HFF-Myc (cell line): ENCODE results near the gene EIF4E1B.
A peak's percentile ranks its signal among the peaks of the same experiment; 100 is the strongest.

Experiments used
- DNase-seq: peaks from one replicate; pipeline ENCODE4 v3.0.0-alpha.2; 2011; ENCODE audit warnings: low read depth; ENCODE audit errors: extremely low read depth
- H3K4me3 ChIP-seq: replicated peaks from 2 replicates; pipeline ENCODE4 v1.5.1; 2011; ENCODE audit warnings: low read depth, mild to moderate bottlenecking, control low read depth, low read length
- TF ChIP-seq, protein P1 (sequence below): IDR thresholded peaks from 2 replicates; pipeline ENCODE4 v1.5.1; 2012; ENCODE audit warnings: mild to moderate bottlenecking, low read depth, low read length, control low read depth; ENCODE audit errors: missing control alignments

The EIF4E1B gene

DNA sequence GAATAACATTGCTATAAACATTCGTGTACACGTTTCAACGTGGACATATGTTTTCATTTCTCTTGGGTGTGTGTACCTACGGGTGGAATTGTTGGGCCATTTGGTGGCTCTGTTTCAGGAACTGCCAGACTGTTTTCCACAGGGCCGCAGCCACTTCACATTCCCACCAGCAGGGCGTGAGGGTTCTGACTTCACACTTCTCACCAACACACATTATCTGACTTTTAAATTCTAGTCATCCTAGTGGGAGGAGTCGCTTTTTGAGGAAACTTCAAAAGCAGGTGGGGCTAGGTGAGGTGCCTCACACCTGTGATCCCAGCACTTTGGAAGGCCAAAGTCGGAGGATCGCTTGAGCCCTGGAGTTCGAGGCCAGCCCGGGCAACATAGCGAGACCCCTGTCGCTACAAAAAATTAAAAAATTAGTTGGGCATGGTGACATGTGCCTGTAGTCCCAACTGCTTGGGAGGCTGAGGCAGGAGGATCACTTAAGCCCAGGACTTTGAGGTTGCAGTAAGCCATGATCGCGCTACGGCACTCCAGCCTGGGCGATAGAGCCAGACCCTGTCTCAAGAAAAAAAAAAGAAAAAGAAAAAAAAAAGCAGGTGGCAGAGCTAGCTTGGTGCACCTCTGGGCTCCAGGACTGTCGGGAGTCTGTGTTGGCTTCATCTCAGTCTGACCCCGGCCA, 45.3 kb downstream of the EIF4E1B start:
- H3K4me3 ChIP-seq, result no peak overlapping the region
- TF ChIP-seq, protein P1, sequence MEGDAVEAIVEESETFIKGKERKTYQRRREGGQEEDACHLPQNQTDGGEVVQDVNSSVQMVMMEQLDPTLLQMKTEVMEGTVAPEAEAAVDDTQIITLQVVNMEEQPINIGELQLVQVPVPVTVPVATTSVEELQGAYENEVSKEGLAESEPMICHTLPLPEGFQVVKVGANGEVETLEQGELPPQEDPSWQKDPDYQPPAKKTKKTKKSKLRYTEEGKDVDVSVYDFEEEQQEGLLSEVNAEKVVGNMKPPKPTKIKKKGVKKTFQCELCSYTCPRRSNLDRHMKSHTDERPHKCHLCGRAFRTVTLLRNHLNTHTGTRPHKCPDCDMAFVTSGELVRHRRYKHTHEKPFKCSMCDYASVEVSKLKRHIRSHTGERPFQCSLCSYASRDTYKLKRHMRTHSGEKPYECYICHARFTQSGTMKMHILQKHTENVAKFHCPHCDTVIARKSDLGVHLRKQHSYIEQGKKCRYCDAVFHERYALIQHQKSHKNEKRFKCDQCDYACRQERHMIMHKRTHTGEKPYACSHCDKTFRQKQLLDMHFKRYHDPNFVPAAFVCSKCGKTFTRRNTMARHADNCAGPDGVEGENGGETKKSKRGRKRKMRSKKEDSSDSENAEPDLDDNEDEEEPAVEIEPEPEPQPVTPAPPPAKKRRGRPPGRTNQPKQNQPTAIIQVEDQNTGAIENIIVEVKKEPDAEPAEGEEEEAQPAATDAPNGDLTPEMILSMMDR, result peak; percentile 61
- DNase-seq, result no peak

GRCh38 chr5:176676361-176676824, 45.9 kb downstream of the EIF4E1B start:
- H3K4me3 ChIP-seq, result no peak overlapping the region
- TF ChIP-seq, protein P1, result no peak
- no peak for DNase-seq

DNA sequence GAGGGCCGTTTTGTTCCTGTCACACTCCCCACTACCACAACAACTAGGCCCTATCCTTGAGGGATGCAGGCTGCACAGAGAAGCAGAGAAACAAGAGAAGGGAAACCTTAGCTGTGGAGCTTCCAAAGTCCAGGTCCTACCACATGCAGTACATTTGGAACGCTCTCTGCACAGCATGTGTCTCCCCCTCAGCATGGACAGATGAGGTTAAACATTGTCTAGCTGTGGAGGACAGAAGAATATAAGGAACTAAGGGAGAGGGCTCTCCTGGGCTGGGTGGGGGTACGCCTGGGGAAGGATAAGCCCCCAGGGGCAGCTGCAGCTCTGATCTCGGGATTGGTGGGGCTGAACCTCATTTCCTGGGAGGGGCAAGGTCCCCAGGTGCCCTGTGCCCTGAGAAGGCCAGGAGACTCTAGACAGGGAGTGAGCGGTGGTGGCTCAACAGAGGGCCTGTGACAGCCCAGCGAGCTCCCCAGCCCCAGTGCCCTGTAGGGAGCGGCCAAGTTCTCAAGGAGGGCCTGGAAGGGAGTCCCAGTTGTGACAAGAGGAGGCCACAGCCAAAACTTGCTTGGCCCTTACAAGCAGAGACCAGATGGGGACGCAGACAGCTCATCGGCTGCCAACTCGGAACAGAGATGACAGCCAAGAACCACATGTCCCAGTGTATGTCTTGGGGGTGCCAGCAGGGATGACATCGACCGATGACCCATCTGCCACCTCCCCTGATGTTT, 46.9 kb downstream of the EIF4E1B start:
- H3K4me3 ChIP-seq, result no peak overlapping the region
- TF ChIP-seq, protein P1, result no peak
- no peak for DNase-seq

DNA sequence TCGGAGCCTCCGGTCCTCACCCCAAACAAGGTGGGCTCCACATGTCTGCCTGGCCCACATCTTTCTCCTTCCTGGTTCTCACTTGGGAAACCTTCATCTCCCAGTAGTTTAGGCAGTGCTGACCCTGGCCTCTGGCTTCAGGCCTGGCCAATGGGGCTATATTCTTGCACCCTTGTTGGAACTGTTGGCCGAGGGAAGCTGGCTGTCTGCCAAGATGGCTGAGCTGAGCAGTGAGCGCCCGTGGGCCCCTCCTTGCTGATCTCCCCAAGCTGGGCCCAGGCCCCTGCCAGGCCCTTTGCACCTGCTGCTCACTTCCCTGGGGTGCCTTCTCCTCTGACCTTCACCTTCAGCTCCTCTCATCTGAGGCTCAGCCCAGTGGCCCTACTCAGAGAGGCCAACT, 48.1 kb downstream of the EIF4E1B start:
- TF ChIP-seq, protein P1, result no peak
- no peak overlapping the region for H3K4me3 ChIP-seq
- no peak for DNase-seq

DNA sequence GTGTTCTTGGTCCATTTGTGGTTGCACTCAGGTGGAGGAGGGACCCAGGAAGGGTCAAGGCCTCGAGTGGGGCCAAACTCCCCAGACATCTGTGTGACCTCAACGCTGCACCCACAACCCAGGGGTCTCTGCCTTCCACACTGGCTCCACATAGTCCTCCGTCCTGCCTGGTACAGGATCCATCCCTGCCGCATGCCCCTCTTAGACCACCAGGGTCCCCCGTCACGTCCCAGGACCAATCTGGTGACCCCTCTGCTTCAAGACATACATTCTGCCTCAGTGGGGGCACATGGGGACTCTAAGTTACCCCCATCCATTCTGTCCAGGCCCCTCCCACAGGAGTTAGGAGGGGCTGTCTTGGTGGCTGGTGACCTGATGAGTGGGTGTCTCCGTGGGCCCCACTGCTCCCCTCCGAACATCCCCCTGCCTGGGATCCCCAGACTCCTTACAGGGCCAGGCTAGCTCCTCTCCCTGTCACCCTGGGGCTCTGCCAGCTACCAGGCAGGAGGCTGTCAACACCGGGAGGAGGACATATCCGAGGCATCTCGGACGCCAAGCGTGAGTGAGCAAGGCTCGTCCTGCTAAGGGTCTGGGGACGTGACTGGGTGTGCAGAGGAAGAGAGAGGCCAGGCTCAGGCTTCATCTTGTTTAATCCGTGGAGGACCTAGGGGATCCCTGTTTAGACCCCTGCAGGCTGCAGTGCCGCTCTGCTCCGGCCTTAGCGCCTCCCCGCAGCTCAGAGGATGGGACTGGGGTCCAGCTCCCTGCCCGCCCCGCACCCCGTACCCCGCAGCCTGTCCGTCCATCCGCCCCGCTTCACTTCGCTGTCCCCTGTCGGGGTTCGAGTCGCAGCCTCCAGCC, 49.1 kb downstream of the EIF4E1B start:
- TF ChIP-seq, protein P1, result no peak
- no peak for DNase-seq
- no peak overlapping the region for H3K4me3 ChIP-seq

DNA sequence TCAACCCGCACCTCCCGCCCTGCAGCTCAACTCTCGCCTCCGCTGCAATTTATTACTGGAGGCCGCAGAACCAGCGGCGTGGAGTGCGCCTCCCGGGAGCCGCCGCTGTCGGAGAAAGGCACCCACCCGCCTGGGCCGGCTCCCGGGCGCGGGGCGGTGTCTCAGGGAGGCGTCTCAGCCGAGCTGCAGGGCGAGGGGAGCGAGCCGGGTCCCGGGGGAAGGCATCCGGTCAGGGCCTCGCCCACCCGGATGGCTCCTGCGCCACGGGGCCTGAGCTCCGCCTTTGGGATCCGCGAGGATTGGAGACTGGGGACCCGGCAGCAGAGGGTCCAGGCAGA, 49.7 kb downstream of the EIF4E1B start:
- DNase-seq, result no peak
- TF ChIP-seq, protein P1, result no peak
- H3K4me3 ChIP-seq, result no peak overlapping the region
